ENCODE results near the gene DLGAP1. TPM values are rescaled to one million over a fixed set of nuclear protein-coding genes. Genes with fewer than 3 reads are reported as not detected.

DLGAP1 gene
- total and polyA plus RNA-seq, 10 of the 15 experiments (the other 5 are each of a cell fraction or from before 2014, with no cell fraction given): 0.23 to 27.6 (median 1.9) TPM

DNA sequence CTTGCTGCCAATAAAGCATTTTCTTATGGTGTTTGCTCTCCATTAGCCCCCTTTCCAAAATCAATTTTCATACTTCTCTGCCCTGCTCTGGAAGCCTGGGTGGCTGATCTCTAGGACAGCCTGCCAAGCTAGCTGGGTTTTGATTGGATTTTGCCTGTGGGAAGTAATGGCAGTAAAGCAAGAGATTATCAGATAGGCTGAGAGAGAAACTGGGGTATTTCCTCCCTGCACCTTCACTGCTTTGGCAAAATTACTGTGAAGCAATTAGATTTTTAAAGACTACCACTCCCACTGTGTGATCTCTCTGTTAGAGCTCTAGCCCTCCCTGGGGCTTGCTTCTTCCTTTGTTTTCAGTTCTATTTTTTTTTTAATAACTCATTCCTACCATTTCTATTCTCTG is 223.8 kb downstream of the DLGAP1 start (continued):
- TF ChIP-seq, protein P1, sequence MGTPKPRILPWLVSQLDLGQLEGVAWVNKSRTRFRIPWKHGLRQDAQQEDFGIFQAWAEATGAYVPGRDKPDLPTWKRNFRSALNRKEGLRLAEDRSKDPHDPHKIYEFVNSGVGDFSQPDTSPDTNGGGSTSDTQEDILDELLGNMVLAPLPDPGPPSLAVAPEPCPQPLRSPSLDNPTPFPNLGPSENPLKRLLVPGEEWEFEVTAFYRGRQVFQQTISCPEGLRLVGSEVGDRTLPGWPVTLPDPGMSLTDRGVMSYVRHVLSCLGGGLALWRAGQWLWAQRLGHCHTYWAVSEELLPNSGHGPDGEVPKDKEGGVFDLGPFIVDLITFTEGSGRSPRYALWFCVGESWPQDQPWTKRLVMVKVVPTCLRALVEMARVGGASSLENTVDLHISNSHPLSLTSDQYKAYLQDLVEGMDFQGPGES (IDR thresholded peaks at IDR 0.05): no peak
- no peak for TF ChIP-seq ZNF24 (IDR thresholded peaks at IDR 0.05)
- TF ChIP-seq SRF (IDR thresholded peaks at IDR 0.05; ENCODE audit: low read depth in 2 of 2, low read length in 2 of 2): no peak
- TF ChIP-seq, protein P2, sequence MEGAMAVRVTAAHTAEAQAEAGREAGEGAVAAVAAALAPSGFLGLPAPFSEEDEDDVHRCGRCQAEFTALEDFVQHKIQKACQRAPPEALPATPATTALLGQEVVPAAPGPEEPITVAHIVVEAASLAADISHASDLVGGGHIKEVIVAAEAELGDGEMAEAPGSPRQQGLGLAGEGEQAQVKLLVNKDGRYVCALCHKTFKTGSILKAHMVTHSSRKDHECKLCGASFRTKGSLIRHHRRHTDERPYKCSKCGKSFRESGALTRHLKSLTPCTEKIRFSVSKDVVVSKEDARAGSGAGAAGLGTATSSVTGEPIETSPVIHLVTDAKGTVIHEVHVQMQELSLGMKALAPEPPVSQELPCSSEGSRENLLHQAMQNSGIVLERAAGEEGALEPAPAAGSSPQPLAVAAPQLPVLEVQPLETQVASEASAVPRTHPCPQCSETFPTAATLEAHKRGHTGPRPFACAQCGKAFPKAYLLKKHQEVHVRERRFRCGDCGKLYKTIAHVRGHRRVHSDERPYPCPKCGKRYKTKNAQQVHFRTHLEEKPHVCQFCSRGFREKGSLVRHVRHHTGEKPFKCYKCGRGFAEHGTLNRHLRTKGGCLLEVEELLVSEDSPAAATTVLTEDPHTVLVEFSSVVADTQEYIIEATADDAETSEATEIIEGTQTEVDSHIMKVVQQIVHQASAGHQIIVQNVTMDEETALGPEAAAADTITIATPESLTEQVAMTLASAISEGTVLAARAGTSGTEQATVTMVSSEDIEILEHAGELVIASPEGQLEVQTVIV (IDR thresholded peaks at IDR 0.05; ENCODE audit: borderline replicate concordance, partially characterized antibody): no peak
- TF ChIP-seq, protein P3, sequence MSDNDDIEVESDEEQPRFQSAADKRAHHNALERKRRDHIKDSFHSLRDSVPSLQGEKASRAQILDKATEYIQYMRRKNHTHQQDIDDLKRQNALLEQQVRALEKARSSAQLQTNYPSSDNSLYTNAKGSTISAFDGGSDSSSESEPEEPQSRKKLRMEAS (IDR thresholded peaks at IDR 0.05; ENCODE audit: low read depth, low read length): no peak
- TF ChIP-seq IKZF1 (conservative IDR thresholded peaks at IDR 0.05): no peak
- TF ChIP-seq NRF1 (conservative IDR thresholded peaks at IDR 0.05; ENCODE audit: low read depth, low read length): no peak
- TF ChIP-seq NFIC (IDR thresholded peaks at IDR 0.05; ENCODE audit: low read depth, low read length): no peak
- TF ChIP-seq CBX3 (IDR thresholded peaks at IDR 0.05; ENCODE audit: borderline replicate concordance, low read depth): no peak
- TF ChIP-seq ZBED1 (IDR thresholded peaks at IDR 0.05; ENCODE audit: borderline replicate concordance): no peak
